ENCODE results near the gene HEMK1. TPM values are rescaled to one million over a fixed set of nuclear protein-coding genes. Genes with fewer than 3 reads are reported as not detected.
A peak's percentile ranks its signal among the peaks of the same experiment; 100 is the strongest.

Gene HEMK1
- total and polyA plus RNA-seq, 2 of the 8 experiments (the other 6 are each of a cell fraction or from before 2014, with no cell fraction given) = 9.7 to 10.6 TPM

- no peak for TF ChIP-seq KDM1A (IDR thresholded peaks at IDR 0.05; ENCODE audit: borderline replicate concordance, low read length)
- TF ChIP-seq ZNF274 (IDR thresholded peaks at IDR 0.05; ENCODE audit: borderline replicate concordance, extremely low read depth, low read length) = no peak
- peak; percentile 90 for TF ChIP-seq TAF1 (IDR thresholded peaks at IDR 0.05; ENCODE audit: low read depth, low read length)
- TF ChIP-seq POLR2A (IDR thresholded peaks at IDR 0.05; ENCODE audit: control extremely low read depth in 1 of 2, low read depth in 2 of 2, low read length in 2 of 2) = peak in 1 of 2 experiments; percentile 25; a peak in 2 of 3 replicates
Observed at GRCh38 chr3:50568947-50569749, at the start of gene HEMK1 (continued).
